GM10248 (cell line): ENCODE results near the gene MAPK8IP2.
"Not testable (repeated sequence)": the region's sequence is repeated elsewhere in the genome, so short reads cannot be mapped to it uniquely, and the experiment has no call there.

Experiments used
- CTCF ChIA-PET: fragments of 300-600 bp; sonication (Branson Sonifier 250); formaldehyde crosslinking; extraction: SDS; loops from one replicate; lab custom pipeline; 2021; ENCODE audit warnings: antibody characterized with exemption; lab: Yijun Ruan, JAX
- POLR2A ChIA-PET: fragments of 350-650 bp; sonication (Branson Sonifier 250); formaldehyde crosslinking; extraction: SDS; loops from one replicate; lab custom pipeline; 2020; ENCODE audit warnings: antibody characterized with exemption; lab: Yijun Ruan, JAX
- DNase-seq: peaks from one replicate; pipeline ENCODE4 v3.0.0; 2012; ENCODE audit errors: extremely low spot score
- CTCF ChIP-seq: IDR thresholded peaks from 2 replicates; pipeline ENCODE4 v1.5.1; 2012; ENCODE audit warnings: mild to moderate bottlenecking, low read depth; ENCODE audit errors: extremely low read depth, missing control alignments, control extremely low read depth

The MAPK8IP2 gene

GRCh38 chr22:50630376-50630775 is 29.8 kb downstream of the MAPK8IP2 start:
- no peak for DNase-seq
- TF ChIP-seq CTCF, result no peak
- ChIA-PET CTCF (interaction anchor here (1.2 to 2.8 kb wide), 3 partner anchors 9 to 105 kb away, joined by 3 to 11 read pairs (median 4); partner anchors contain the start of gene SCO2), POLR2A (no interaction called here)

- TF ChIP-seq CTCF, result no peak
- CTCF ChIA-PET, result interaction anchor here (1.2 to 1.6 kb wide), 2 partner anchors 12 to 70 kb away, joined by 3 to 4 read pairs; partner anchors contain the start of gene SYCE3
- DNase-seq, result no peak
- POLR2A ChIA-PET, result no interaction called here
Observed at GRCh38 chr22:50633086-50633485, 32.5 kb downstream of the MAPK8IP2 start.

GRCh38 chr22:50633771-50634170 is 33.2 kb downstream of the MAPK8IP2 start:
- ChIA-PET POLR2A (no interaction called here), CTCF (interaction anchor here (0.8 to 1.6 kb wide), 3 partner anchors 12 to 71 kb away, joined by 3 to 5 read pairs (median 4); partner anchors contain the start of gene SYCE3)
- DNase-seq, result no peak

GRCh38 chr22:50635591-50635990 is 35.0 kb downstream of the MAPK8IP2 start:
- DNase-seq, result no peak
- CTCF ChIA-PET, result interaction anchor here (1.2 kb wide), 1 partner anchor 14 kb away, joined by 3 read pairs; no protein-coding TSS in a partner anchor
- TF ChIP-seq CTCF, result no peak
- POLR2A ChIA-PET, result no interaction called here

More at GRCh38 chr22:50633771-50634170, 33.2 kb downstream of the MAPK8IP2 start:
- TF ChIP-seq CTCF, result no peak

GRCh38 chr22:50640296-50640695 is 39.7 kb downstream of the MAPK8IP2 start:
- DNase-seq, POLR2A ChIA-PET, CTCF ChIA-PET: not testable (repeated sequence)

- POLR2A ChIA-PET, result no interaction called here
- CTCF ChIA-PET, result interaction anchor here (1.9 kb wide), 1 partner anchor 29 kb away, joined by 4 read pairs; no protein-coding TSS in a partner anchor
Observed at GRCh38 chr22:50640857-50641647, 40.5 kb downstream of the MAPK8IP2 start.

More at GRCh38 chr22:50640857-50641647, 40.5 kb downstream of the MAPK8IP2 start:
- no peak for TF ChIP-seq CTCF
- no peak for DNase-seq
